GM19351 (cell line): Measurements from ENCODE around the gene TMEM267.
"Not testable (repeated sequence)": the region's sequence is repeated elsewhere in the genome, so short reads cannot be mapped to it uniquely, and the experiment has no call there.

Experiments used
- ATAC-seq: cut with Tn5 transposase; IDR thresholded peaks from one replicate; pipeline ENCODE4 v1.9.1; 2021; ENCODE audit warnings: mild to moderate bottlenecking, moderate library complexity; ENCODE audit not compliant: unreplicated experiment

The TMEM267 gene

GRCh38 chr5:43461066-43461465, 22.6 kb downstream of the TMEM267 start:
- no peak for ATAC-seq

- ATAC-seq = no peak
Measured at GRCh38 chr5:43456556-43456955, 27.1 kb downstream of the TMEM267 start.

- ATAC-seq = not testable (repeated sequence)
Measured at GRCh38 chr5:43441575-43441974, 42.1 kb downstream of the TMEM267 start.

GRCh38 chr5:43437062-43437660, 46.5 kb downstream of the TMEM267 start:
- ATAC-seq = no peak

- ATAC-seq = no peak
Measured at GRCh38 chr5:43433382-43433781, 50.3 kb downstream of the TMEM267 start.

- no peak for ATAC-seq
Measured at GRCh38 chr5:43432486-43433375, 50.9 kb downstream of the TMEM267 start.

- ATAC-seq = no peak
Measured at GRCh38 chr5:43429706-43430105, 54.0 kb downstream of the TMEM267 start.

- ATAC-seq = no peak
Measured at GRCh38 chr5:43429016-43429415, 54.6 kb downstream of the TMEM267 start.

GRCh38 chr5:43427306-43427705, 56.4 kb downstream of the TMEM267 start:
- no peak for ATAC-seq

GRCh38 chr5:43425983-43426382, 57.7 kb downstream of the TMEM267 start:
- no peak for ATAC-seq

GRCh38 chr5:43423086-43423485, 60.6 kb downstream of the TMEM267 start:
- not testable (repeated sequence) for ATAC-seq

- ATAC-seq = no peak
Measured at GRCh38 chr5:43422143-43422542, 61.5 kb downstream of the TMEM267 start.

GRCh38 chr5:43421450-43422133, 62.1 kb downstream of the TMEM267 start:
- ATAC-seq = no peak

GRCh38 chr5:43420241-43420640, 63.4 kb downstream of the TMEM267 start:
- no peak for ATAC-seq

GRCh38 chr5:43418561-43418960, 65.1 kb downstream of the TMEM267 start:
- ATAC-seq = no peak

GRCh38 chr5:43416803-43417394, 66.8 kb downstream of the TMEM267 start:
- no peak for ATAC-seq

GRCh38 chr5:43415935-43416802, 67.5 kb downstream of the TMEM267 start:
- no peak for ATAC-seq

GRCh38 chr5:43413966-43414365, 69.7 kb downstream of the TMEM267 start:
- ATAC-seq = no peak

- ATAC-seq = no peak
Measured at GRCh38 chr5:43412644-43413043, 71.0 kb downstream of the TMEM267 start.

GRCh38 chr5:43412156-43412555, 71.5 kb downstream of the TMEM267 start, which contains the start of gene CCL28:
Gene CCL28, minus strand, starts transcription at chr5:43412391. Its CDS starts 75 bp downstream, at chr5:43412316.
- no peak for ATAC-seq
